Muscle layer of duodenum (tissue), 2 donors: Measurements from ENCODE around the gene RPS6KA2.

Source experiments
- H3K27ac ChIP-seq: one replicate; pipeline ENCODE4 v1.7.0; 2013; ENCODE audit warnings: mild to moderate bottlenecking, low read length
- H3K27me3 ChIP-seq: one replicate; pipeline ENCODE4 v1.7.0; 2013; ENCODE audit warnings: low read depth, mild to moderate bottlenecking, control low read depth, low read length
- H3K36me3 ChIP-seq, 2 donors: one replicate each; pipeline ENCODE4 v1.7.0; 2013; ENCODE audit warnings: low read length in 2 of 2, control low read depth in 1 of 2, mild to moderate bottlenecking in 1 of 2; ENCODE audit not compliant: insufficient read depth in 2 of 2, control insufficient read depth in 1 of 2
- H3K4me1 ChIP-seq, 2 donors: one replicate each; pipeline ENCODE4 v1.7.0; 2013; ENCODE audit warnings: low read length in 2 of 2, mild to moderate bottlenecking in 2 of 2, control low read depth in 1 of 2, moderate library complexity in 1 of 2; ENCODE audit not compliant: insufficient read depth in 2 of 2, control insufficient read depth in 1 of 2
- H3K4me3 ChIP-seq, 2 donors: one replicate each; pipeline ENCODE4 v1.7.0; 2013; ENCODE audit warnings: low read length in 2 of 2, low read depth in 1 of 2, mild to moderate bottlenecking in 1 of 2
- H3K9me3 ChIP-seq, 2 donors: one replicate each; pipeline ENCODE4 v1.7.0; 2013; ENCODE audit warnings: low read length in 2 of 2, control low read depth in 1 of 2, mild to moderate bottlenecking in 1 of 2; ENCODE audit not compliant: control insufficient read depth in 1 of 2
- donor health status: healthy.

Gene RPS6KA2

DNA sequence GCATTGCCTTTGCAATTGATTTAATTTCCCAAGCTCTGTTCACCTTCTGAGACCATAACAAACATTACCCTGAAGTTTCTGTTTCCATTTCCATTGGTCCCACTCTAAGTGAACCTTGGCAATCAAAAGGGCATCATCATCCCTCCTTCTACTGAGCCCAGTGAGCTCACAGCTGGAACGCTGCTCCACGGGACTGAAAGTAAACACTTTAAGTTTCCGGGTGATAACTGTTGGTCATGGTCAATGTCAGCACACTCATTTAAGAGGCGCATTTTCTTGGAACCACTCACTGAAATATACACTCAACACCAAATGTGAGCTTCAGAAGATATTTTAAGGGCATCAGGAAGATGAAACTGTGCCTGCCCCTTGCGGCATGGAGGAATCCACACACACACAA lies 37.1 kb upstream of the RPS6KA2 start:
- H3K9me3 ChIP-seq: no peaks in the 10 kb centered on the region
- H3K27me3 ChIP-seq: no peaks in the 10 kb centered on the region
- no peaks in the 10 kb centered on the region for H3K4me1 ChIP-seq
- H3K36me3 ChIP-seq: no peaks in the 10 kb centered on the region
- H3K4me3 ChIP-seq: no peak overlapping the region
- H3K27ac ChIP-seq: no peak overlapping the region

DNA sequence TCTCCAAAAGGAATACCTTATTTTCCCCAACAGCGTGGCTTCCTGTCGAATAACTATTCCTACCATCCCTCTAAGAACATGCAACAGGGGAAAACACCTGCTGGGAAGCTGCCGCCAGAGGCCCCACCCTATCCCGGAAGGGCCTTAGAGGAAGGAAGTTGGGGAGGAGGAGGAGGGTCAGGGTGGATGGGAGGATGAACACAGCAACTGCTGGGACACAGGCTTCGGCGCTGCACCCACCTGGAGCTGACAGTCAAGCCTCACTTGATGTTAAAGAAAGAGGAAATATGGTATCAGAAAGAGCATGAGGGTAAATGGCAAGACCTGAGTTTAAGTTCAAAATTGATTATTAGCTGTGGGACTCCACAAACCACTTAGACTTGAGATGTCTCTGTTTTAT lies 36.5 kb upstream of the RPS6KA2 start:
- Histone ChIP-seq H3K27ac (no peak overlapping the region), H3K27me3 (no peaks in the 10 kb centered on the region), H3K9me3 (no peaks in the 10 kb centered on the region), H3K4me1 (no peaks in the 10 kb centered on the region), H3K4me3 (no peak overlapping the region), H3K36me3 (no peaks in the 10 kb centered on the region)

DNA sequence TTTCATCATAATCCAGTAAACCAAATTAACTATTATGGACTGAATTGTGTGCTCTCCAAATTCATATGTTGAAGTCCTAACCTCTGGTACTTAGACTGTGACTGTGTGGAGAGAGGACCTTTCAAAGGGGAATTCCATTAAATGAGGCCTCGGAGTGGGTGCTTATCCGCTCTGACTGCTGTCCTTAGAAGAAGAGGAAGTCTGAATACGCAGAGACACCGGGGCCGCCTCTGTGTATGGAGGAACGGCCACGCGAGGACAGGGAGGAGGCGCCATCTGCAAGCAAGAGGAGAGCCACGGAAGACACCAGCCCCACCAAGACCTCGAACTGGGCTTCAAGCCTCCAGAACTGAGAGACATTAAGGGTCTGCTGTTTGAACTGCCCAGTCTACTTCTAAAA lies 35.6 kb upstream of the RPS6KA2 start:
- Histone ChIP-seq H3K4me1 (no peaks in the 10 kb centered on the region), H3K27ac (no peak overlapping the region), H3K36me3 (no peaks in the 10 kb centered on the region), H3K4me3 (no peak overlapping the region), H3K9me3 (no peaks in the 10 kb centered on the region), H3K27me3 (no peaks in the 10 kb centered on the region)

DNA sequence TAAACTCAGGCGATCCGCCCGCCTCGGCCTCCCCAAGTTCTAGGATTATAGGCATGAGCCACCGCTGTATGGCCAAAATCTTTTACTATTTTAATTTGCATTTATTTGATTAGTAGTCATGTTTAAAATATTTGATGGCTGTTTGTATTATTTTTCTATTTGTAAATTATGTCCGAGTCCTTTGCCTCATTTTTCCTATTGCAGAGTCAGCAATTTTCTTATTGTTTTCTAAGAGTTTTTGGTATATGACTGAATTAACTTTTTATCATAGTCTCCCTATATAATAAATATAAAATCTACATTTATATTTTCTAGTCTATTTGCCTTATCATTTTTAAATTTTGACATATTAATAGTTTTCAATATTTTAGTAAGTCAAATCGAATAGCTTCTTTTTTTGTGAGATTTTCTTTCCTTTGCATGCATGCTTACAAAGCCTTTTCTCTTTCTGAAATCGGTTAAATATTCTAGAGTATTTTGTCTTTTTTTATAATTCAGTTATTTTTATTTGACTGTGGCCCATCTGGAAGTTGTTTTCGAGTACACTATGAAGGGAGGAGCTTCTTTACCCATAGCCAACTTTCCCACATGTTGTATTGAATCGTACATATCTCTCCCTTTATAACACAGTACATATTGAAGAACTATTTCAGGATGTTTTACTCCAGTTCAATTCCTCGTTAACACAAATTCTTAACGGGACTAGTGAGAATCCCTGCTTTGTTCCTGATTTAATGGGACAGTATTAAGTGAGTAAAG lies 34.5 kb upstream of the RPS6KA2 start:
- Histone ChIP-seq H3K27me3 (no peaks in the 10 kb centered on the region), H3K4me1 (no peaks in the 10 kb centered on the region), H3K27ac (no peak overlapping the region), H3K36me3 (no peaks in the 10 kb centered on the region), H3K4me3 (no peak overlapping the region), H3K9me3 (no peaks in the 10 kb centered on the region)

DNA sequence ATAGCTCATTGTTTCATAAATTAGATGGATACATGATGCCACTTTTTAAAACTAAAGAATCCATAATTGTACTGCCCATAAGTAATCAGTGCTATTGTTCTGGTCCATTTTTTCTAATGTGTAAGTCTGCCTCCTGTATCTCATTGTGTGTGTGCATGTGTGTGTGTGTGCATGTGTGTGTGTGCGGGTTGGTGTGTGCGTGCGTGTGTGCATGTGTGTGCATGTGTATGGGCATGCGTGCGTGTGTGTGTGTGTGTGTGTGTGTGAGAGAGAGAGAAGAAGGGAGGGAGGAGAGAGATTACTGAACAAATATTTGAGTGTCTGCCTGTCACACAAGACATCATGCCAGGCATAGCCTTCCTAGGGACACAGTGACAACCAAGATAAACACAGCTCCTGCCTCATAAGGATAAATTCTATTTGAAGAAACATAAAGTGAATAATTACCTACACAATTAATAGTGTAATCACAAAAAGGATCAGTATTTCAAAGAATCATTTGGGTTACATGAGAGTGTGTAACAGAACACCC lies 33.2 kb upstream of the RPS6KA2 start:
- Histone ChIP-seq H3K4me1 (no peaks in the 10 kb centered on the region), H3K36me3 (no peaks in the 10 kb centered on the region), H3K4me3 (no peak overlapping the region), H3K27me3 (no peaks in the 10 kb centered on the region), H3K9me3 (no peaks in the 10 kb centered on the region), H3K27ac (no peak overlapping the region)

DNA sequence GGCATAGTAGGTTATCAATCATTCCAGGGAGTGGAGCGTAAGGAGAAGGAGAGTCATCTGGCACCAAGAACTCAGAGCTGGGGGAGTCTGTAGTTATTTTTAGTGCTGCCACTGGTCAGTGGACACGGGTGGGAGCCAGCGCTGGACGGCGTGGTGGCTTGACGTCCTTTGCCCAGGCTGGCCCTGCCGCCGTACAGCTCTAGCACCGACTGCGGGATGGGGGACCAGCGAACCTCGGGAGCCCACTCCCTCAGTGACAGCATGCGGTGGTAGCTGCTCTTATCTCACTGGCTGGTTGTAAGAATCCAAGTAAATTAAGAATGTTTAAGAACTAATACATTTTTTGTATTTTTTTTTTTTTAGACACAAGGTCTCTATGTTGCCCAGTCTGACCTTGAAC lies 32.5 kb upstream of the RPS6KA2 start:
- H3K27me3 ChIP-seq: no peaks in the 10 kb centered on the region

DNA sequence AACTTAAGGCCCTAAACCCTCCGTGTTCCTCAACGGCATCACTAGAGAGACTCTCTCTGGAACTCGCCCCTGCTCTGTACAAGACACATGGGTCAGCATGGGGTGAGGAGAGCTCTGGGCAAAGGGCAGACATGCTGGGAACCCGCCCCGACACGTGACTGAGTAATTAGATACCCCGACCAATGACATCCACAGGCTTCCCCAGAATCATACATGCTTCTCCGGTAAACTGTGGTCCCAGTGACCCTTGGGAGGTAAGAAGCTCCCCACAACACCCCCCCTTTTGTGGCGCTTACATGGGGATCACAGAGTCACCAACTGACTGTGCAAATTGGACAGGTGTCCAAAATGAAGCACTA lies 31.7 kb upstream of the RPS6KA2 start:
- no peaks in the 10 kb centered on the region for H3K4me1 ChIP-seq
- no peak overlapping the region for H3K4me3 ChIP-seq
- no peaks in the 10 kb centered on the region for H3K36me3 ChIP-seq
- H3K27me3 ChIP-seq: no peaks in the 10 kb centered on the region
- no peaks in the 10 kb centered on the region for H3K9me3 ChIP-seq
- no peak overlapping the region for H3K27ac ChIP-seq

More for the DNA sequence above, 32.5 kb upstream of the RPS6KA2 start:
- no peak overlapping the region for H3K4me3 ChIP-seq
- H3K27ac ChIP-seq: no peak overlapping the region
- no peaks in the 10 kb centered on the region for H3K36me3 ChIP-seq
- no peaks in the 10 kb centered on the region for H3K9me3 ChIP-seq
- H3K4me1 ChIP-seq: no peaks in the 10 kb centered on the region

DNA sequence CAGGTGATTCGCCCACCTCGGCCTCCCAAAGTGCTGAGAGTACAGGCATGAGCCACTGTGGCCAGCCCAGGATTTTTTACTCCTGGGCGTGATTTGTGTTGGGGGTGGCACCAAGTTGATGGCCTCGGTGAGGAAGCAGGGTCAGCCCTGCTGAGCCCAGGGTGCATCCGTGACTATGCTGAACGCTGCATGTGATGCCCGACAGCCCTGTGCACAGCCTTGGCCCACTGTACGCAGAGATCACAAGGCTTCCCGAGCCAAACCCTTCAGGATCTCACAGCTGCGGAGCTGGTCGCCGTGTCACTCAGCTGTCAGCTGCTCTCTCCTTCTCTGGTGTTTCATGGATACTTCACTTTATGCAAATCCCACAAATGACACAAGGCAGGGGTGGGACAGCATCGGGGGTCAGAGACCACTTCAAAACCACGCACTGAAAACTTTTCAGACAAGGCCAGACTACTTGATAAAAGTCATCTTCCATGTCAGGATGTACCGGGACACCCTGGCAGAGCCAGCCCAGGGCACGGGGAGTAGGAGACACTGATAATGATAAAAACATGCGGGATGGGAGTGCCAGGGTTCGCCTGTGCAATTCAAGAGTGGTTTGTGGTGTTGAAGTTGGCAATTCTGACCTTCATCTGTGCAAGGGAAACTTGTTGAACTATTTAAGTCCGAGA lies 31.2 kb upstream of the RPS6KA2 start:
- no peak overlapping the region for H3K4me3 ChIP-seq
- H3K27ac ChIP-seq: no peak overlapping the region

DNA sequence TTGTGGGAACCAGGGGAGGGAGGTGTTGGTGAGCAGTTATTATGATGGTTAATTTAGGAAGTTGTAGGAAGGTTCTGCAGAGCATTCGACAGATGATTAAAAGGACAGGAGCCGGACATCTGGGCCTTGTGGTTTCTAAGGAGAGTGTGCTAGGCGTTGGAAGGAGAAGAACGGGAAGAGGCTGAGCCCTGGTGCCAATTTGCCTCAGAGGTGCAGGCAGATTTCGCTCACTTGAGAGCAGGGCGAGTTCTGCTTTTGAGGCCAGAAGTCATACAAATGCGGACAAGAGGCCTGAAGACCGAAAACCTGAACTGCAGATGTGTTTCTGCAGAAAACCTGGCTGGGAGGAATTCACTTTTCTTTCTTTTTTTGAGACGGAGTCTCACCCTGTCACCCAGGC lies 30.5 kb upstream of the RPS6KA2 start:
- Histone ChIP-seq H3K4me3 (no peak overlapping the region), H3K27me3 (no peaks in the 10 kb centered on the region), H3K9me3 (no peaks in the 10 kb centered on the region), H3K36me3 (no peaks in the 10 kb centered on the region), H3K4me1 (no peaks in the 10 kb centered on the region), H3K27ac (no peak overlapping the region)

More for the DNA sequence above, 31.2 kb upstream of the RPS6KA2 start:
- H3K27me3 ChIP-seq: no peaks in the 10 kb centered on the region
- no peaks in the 10 kb centered on the region for H3K4me1 ChIP-seq
- no peaks in the 10 kb centered on the region for H3K9me3 ChIP-seq
- no peaks in the 10 kb centered on the region for H3K36me3 ChIP-seq

DNA sequence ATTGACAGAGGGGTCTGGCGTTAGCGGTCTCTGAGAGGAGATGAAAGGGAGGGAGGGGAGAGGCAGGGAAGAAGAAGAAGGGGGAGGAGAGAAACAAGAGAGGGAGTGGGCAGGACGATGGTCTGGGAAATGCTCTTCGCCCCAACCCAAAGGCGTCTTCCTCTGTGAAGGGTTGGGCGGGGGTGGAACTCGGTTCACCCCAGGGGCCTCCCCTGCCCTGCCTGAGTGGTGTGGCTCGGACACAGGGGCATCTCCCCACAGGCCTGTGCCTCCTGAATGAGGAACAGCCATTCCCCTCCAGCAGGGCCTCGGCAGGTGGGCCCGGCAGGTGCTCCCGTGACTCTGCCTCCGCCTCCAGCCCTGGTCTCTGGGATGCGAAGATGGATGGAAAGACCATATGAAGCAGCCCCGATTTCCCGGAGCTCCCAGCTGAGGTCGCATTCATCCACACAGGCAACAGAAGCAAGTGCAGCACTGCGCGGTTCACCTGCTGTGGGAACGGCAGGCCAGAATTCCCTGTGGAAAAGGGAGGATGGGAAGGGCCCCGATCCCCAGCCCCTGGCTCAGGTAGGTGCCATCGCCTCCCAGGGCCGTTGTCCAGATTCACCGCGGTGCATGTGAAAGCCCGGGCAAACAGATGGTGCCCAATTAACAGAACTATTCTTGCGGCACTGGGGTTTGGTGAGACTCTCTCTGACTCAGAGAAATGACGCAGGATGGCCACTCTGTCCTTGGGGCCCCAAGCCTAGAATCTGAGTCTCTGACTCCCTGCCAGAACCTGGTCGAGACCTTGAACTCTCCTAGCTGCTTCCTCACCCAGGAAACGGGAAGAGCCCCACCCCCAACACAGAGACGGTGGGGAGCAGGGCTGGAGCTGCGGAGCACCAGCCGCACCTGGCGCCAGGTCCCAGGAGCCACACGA lies 29.4 kb upstream of the RPS6KA2 start:
- H3K4me3 ChIP-seq: no peak overlapping the region
- H3K27ac ChIP-seq: no peak overlapping the region
- H3K36me3 ChIP-seq: no peaks in the 10 kb centered on the region
- no peaks in the 10 kb centered on the region for H3K4me1 ChIP-seq
- H3K9me3 ChIP-seq: no peaks in the 10 kb centered on the region
- no peaks in the 10 kb centered on the region for H3K27me3 ChIP-seq

DNA sequence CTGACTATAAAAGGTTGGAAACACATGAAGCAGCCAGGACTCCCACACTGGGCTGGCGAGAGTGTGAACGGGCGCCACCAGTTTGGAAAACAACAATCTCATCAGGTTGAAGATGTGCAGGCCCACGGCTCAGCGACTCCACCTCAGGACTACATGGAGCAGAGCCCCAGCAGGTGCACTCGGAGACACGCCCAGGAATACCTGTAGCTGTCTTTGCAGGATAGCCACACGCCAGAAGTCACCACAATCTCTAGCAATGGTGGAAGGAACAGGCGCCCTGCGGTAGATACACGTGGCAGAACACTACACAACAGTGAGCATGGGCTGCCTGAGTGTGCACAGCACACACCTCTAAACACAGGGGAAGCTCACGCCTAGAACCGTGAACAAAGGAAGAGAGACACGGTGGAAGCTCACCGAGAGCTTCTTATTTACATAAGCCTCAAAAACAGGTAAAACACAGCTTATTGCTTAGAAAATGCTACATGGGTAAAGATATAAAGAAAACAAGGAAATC lies 28.7 kb upstream of the RPS6KA2 start:
- Histone ChIP-seq H3K4me3 (no peak overlapping the region), H3K4me1 (no peaks in the 10 kb centered on the region), H3K9me3 (no peaks in the 10 kb centered on the region), H3K36me3 (no peaks in the 10 kb centered on the region), H3K27ac (no peak overlapping the region), H3K27me3 (no peaks in the 10 kb centered on the region)
